ENCODE measurements around the gene THRSP.
A peak's percentile ranks its signal among the peaks of the same experiment; 100 is the strongest.
"Not testable (repeated sequence)": the region's sequence is repeated elsewhere in the genome, so short reads cannot be mapped to it uniquely, and the experiment has no call there.

Gene THRSP

GRCh38 chr11:78069465-78069864 lies 5.8 kb downstream of the THRSP start:
- no peak for DNase-seq

- DNase-seq = no peak
Measured at GRCh38 chr11:78070621-78071020, 7.0 kb downstream of the THRSP start.

GRCh38 chr11:78071717-78072116 lies 8.1 kb downstream of the THRSP start:
- no peak for DNase-seq

- no peak for DNase-seq
Measured at GRCh38 chr11:78072455-78072854, 8.8 kb downstream of the THRSP start.

GRCh38 chr11:78074756-78075155 lies 11.1 kb downstream of the THRSP start:
- no peak for DNase-seq

- DNase-seq = no peak
Measured at GRCh38 chr11:78076733-78077403, 13.2 kb downstream of the THRSP start.

- not testable (repeated sequence) for DNase-seq
Measured at GRCh38 chr11:78077592-78077991, 13.9 kb downstream of the THRSP start.

- DNase-seq = no peak
Measured at GRCh38 chr11:78078218-78079167, 14.8 kb downstream of the THRSP start.

GRCh38 chr11:78079232-78080083 lies 15.8 kb downstream of the THRSP start, which contains the start of gene NDUFC2:
TSS of gene NDUFC2 (minus strand) at chr11:78079862. CDS start at chr11:78079744, 118 bp downstream.
- peak; percentile 10 to 60 (median 38) for DNase-seq

- DNase-seq = no peak
Measured at GRCh38 chr11:78080084-78080817, 16.6 kb downstream of the THRSP start.

GRCh38 chr11:78080818-78081495 lies 17.3 kb downstream of the THRSP start:
- no peak for DNase-seq

- no peak for DNase-seq
Measured at GRCh38 chr11:78081583-78081982, 17.9 kb downstream of the THRSP start.

- DNase-seq = no peak
Measured at GRCh38 chr11:78082146-78082545, 18.5 kb downstream of the THRSP start.

GRCh38 chr11:78083021-78083420 lies 19.4 kb downstream of the THRSP start:
- no peak for DNase-seq

- not testable (repeated sequence) for DNase-seq
Measured at GRCh38 chr11:78084506-78084905, 20.8 kb downstream of the THRSP start.

GRCh38 chr11:78085972-78086371 lies 22.3 kb downstream of the THRSP start:
- no peak for DNase-seq

GRCh38 chr11:78086521-78087074 lies 22.9 kb downstream of the THRSP start:
- DNase-seq = not testable (repeated sequence)

- DNase-seq = no peak
Measured at GRCh38 chr11:78094250-78094649, 30.6 kb downstream of the THRSP start.

- DNase-seq = no peak
Measured at GRCh38 chr11:78097666-78098385, 34.2 kb downstream of the THRSP start.

GRCh38 chr11:78099666-78100065 lies 36.0 kb downstream of the THRSP start:
- DNase-seq = no peak

- DNase-seq = no peak
Measured at GRCh38 chr11:78100261-78100660, 36.6 kb downstream of the THRSP start.

Measured in activated naive CD4-positive, alpha-beta T cell (primary cell).